Natural killer cell (primary cell): ENCODE measurements around the gene SH2D3C. TPM values are rescaled to one million over a fixed set of nuclear protein-coding genes. Genes with fewer than 3 reads are reported as not detected.
A peak's percentile ranks its signal among the peaks of the same experiment; 100 is the strongest.

ENCODE experiments used
- ATAC-seq, 3 donors: fragments of 150-1000 bp in 2 of 3; fragments of 200-7000 bp in 1 of 3; cut with Tn5 transposase; 1 replicate in 1 of 3; 2 replicates in 2 of 3; pipeline ENCODE4 v1.10.0; 2021; ENCODE audit warnings: mild to moderate bottlenecking in 2 of 3, moderate library complexity in 2 of 3
- DNase-seq, 2 donors: peaks; one replicate each; pipeline versions ENCODE4 v3.0.0 to v3.0.0-alpha.2; 2013 to 2021; ENCODE audit warnings: mixed read lengths in 1 of 2
- H3K27ac ChIP-seq: one replicate; pipeline ENCODE4 v1.5.1; 2013; ENCODE audit warnings: mild to moderate bottlenecking, low read length
- H3K27me3 ChIP-seq: one replicate; pipeline ENCODE4 v1.6.1; 2013; ENCODE audit warnings: low read length; ENCODE audit not compliant: control insufficient read depth, insufficient read depth
- H3K36me3 ChIP-seq: one replicate; pipeline ENCODE4 v1.6.1; 2013; ENCODE audit warnings: low read length; ENCODE audit not compliant: control insufficient read depth, insufficient read depth
- H3K4me1 ChIP-seq: one replicate; pipeline ENCODE4 v1.6.1; 2013; ENCODE audit warnings: low read length; ENCODE audit not compliant: control insufficient read depth, insufficient read depth
- H3K4me3 ChIP-seq: one replicate; pipeline ENCODE4 v1.5.1; 2013; ENCODE audit warnings: low read length
- H3K9me3 ChIP-seq: one replicate; pipeline ENCODE4 v1.6.1; 2013; ENCODE audit warnings: low read length; ENCODE audit not compliant: control insufficient read depth, insufficient read depth
- H3K27ac Mint-ChIP-seq, 2 donors: one replicate each; pipeline ENCODE4 v1.8.0; 2022; ENCODE audit warnings: mild to moderate bottlenecking in 2 of 2, mixed read lengths in 2 of 2, moderate library complexity in 1 of 2
- H3K27me3 Mint-ChIP-seq, 2 donors: one replicate each; pipeline ENCODE4 v1.8.0; 2022; ENCODE audit warnings: low read depth in 2 of 2, mixed read lengths in 2 of 2
- H3K36me3 Mint-ChIP-seq: one replicate; pipeline ENCODE4 v1.8.0; 2022; ENCODE audit warnings: mixed read lengths
- H3K4me1 Mint-ChIP-seq, 2 donors: one replicate each; pipeline ENCODE4 v1.8.0; 2022; ENCODE audit warnings: mixed read lengths in 2 of 2
- H3K4me3 Mint-ChIP-seq: one replicate; pipeline ENCODE4 v1.8.0; 2022; ENCODE audit warnings: mild to moderate bottlenecking, moderate library complexity, mixed read lengths
- H3K9me3 Mint-ChIP-seq, 2 donors: one replicate each; pipeline ENCODE4 v1.8.0; 2022; ENCODE audit warnings: mixed read lengths in 2 of 2
- CTCF ChIP-seq: fragments of 200-600 bp; IDR thresholded peaks from one replicate; pipeline ENCODE4 v1.8.0; 2022; ENCODE audit warnings: antibody characterized with exemption
- WGBS: methylation state at CpG from one replicate; pipeline ENCODE4 v1.1.7; 2013; ENCODE audit warnings: missing lambda C conversion rate; ENCODE audit not compliant: insufficient coverage; 5-methylcytosine and 5-hydroxymethylcytosine counted together
- intact Hi-C: fragments of 100-400 bp; cut with micrococcal nuclease; formaldehyde crosslinking; loops from one replicate; pipeline ENCODE4 v1.14.2; 2022
- total RNA-seq, 4 donors: library from RNA; stranded (reverse); fragments of 120-200 nt in 1 of 4; gene quantifications; one replicate each; pipeline versions ENCODE4 v1.2.3 to v1.2.4, GENCODE V29; 2013 to 2022

The SH2D3C gene
- total RNA-seq, 3 donors from 2014 or later (not counting 1 experiment from before 2014, with no cell fraction given) = 42.8 to 86.8 (median 56.6) TPM

- no peaks in the 10 kb centered on the region for H3K9me3 Mint-ChIP-seq
- 0% methylated on average over 10 of the region's 11 CpGs for WGBS
- H3K4me3 Mint-ChIP-seq = peak overlapping the region; percentile 81
- no peaks in the 10 kb centered on the region for H3K27me3 Mint-ChIP-seq
- H3K27me3 ChIP-seq = no peaks in the 10 kb centered on the region
- no peak for TF ChIP-seq CTCF
- H3K4me1 ChIP-seq = peaks cover 29% of the 10 kb centered on the region
- no peak for DNase-seq
- H3K36me3 ChIP-seq = peaks cover 5% of the 10 kb centered on the region
- H3K27ac Mint-ChIP-seq = peak overlapping the region; percentile 82 to 86
- peak overlapping the region; percentile 17 for H3K27ac ChIP-seq
- H3K36me3 Mint-ChIP-seq = no peaks in the 10 kb centered on the region
- intact Hi-C loops = no loop called here
- H3K4me1 Mint-ChIP-seq = peaks cover 22 to 27% of the 10 kb centered on the region in 2 donors
- no peaks in the 10 kb centered on the region for H3K9me3 ChIP-seq
- ATAC-seq = peak in 2 of 3 donors; percentile 54
- no peak overlapping the region for H3K4me3 ChIP-seq
These were observed 18.4 kb upstream of the SH2D3C start for GRCh38 chr9:127796852-127797370.

- peak in 2 of 3 donors; percentile 29 to 32 for ATAC-seq
- WGBS = 51% methylated on average over 8 of the region's 8 CpGs
- peak overlapping the region; percentile 17 for H3K27ac ChIP-seq
These were observed 17.9 kb upstream of the SH2D3C start for GRCh38 chr9:127796225-127796813.

GRCh38 chr9:127794001-127794791 lies 15.7 kb upstream of the SH2D3C start:
- H3K27me3 ChIP-seq = no peaks in the 10 kb centered on the region
- no peak for DNase-seq
- H3K4me3 Mint-ChIP-seq = no peak overlapping the region
- intact Hi-C loops = no loop called here
- H3K9me3 ChIP-seq = no peaks in the 10 kb centered on the region
- peak overlapping the region in 1 of 2 donors; percentile 41 for H3K27ac Mint-ChIP-seq
- WGBS = 82% methylated on average over 14 of the region's 14 CpGs
- H3K9me3 Mint-ChIP-seq = no peaks in the 10 kb centered on the region
- H3K4me1 ChIP-seq = peaks cover 26% of the 10 kb centered on the region
- peak overlapping the region; percentile 36 for H3K27ac ChIP-seq
- no peak overlapping the region for H3K4me3 ChIP-seq
- H3K36me3 ChIP-seq = peaks cover 28% of the 10 kb centered on the region
- no peak for ATAC-seq
- TF ChIP-seq CTCF = no peak
- H3K4me1 Mint-ChIP-seq = peaks cover 20 to 33% of the 10 kb centered on the region in 2 donors
- peaks cover 6% of the 10 kb centered on the region for H3K36me3 Mint-ChIP-seq
- H3K27me3 Mint-ChIP-seq = no peaks in the 10 kb centered on the region

More at GRCh38 chr9:127796225-127796813, 17.9 kb upstream of the SH2D3C start:
- no peak for DNase-seq
- peak overlapping the region; percentile 82 to 86 for H3K27ac Mint-ChIP-seq
- H3K4me1 ChIP-seq = peaks cover 26% of the 10 kb centered on the region
- H3K36me3 ChIP-seq = peaks cover 8% of the 10 kb centered on the region
- H3K4me3 Mint-ChIP-seq = peak overlapping the region; percentile 81
- H3K27me3 Mint-ChIP-seq = no peaks in the 10 kb centered on the region
- H3K27me3 ChIP-seq = no peaks in the 10 kb centered on the region
- TF ChIP-seq CTCF = no peak
- H3K4me3 ChIP-seq = no peak overlapping the region
- intact Hi-C loops = no loop called here
- H3K9me3 ChIP-seq = no peaks in the 10 kb centered on the region
- no peaks in the 10 kb centered on the region for H3K9me3 Mint-ChIP-seq
- H3K4me1 Mint-ChIP-seq = peaks cover 20 to 25% of the 10 kb centered on the region in 2 donors
- no peaks in the 10 kb centered on the region for H3K36me3 Mint-ChIP-seq
